Prostate gland (tissue), 1 donor: Measurements from ENCODE around the gene DLEC1.

Experiments
- POLR2A ChIP-seq: fragments of 450-650 bp; IDR thresholded peaks from one replicate; pipeline ENCODE4 v1.6.1; 2016; ENCODE audit warnings: antibody characterized with exemption, mild to moderate bottlenecking
- POLR2AphosphoS5 ChIP-seq: sonication (generic); formaldehyde crosslinking; IDR thresholded peaks from one replicate; pipeline ENCODE4 v1.6.1; 2017; ENCODE audit warnings: antibody characterized with exemption

DNA sequence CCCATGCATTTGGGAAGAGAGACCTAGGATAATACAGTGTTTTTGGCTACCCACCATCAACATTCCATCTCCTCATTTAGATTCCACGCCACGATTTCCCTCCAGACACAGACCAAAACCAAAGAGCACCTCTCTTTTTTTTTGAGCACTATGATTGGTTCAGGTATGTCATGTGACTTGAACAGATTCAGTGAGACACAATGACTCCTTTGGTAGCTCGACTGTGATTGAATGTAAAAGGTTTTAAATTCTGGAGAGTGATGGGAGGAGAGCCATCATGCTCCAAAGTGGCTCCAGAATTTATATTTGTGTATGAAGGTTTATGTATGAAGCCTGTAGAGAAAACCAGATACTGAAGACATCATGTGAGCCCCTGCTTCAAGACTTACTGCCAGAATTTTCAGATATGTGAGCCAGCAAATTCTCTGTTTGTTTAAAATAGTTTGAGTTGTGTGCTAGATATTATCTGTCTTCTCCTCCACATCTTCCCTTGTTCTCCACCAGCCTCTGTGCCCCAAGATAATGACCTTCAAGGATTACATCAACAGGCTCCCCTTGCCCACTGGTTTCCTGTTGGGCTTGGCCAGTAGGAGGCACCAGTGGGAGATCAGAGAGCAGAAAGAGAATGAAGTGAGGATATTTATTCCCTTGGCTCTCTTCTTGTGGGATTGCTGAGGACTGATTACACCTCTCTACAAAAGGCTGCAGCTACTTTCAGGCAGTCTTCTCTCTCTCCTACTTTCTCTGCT, 111.9 kb downstream of the DLEC1 start:
- no peak for TF ChIP-seq POLR2AphosphoS5
- no peak for TF ChIP-seq POLR2A
